Measurements from ENCODE around the gene G6PC1. TPM values are rescaled to one million over a fixed set of nuclear protein-coding genes. Genes with fewer than 3 reads are reported as not detected.

The G6PC1 gene
- total RNA-seq, 1 donor from 2014 or later = not detected

DNA sequence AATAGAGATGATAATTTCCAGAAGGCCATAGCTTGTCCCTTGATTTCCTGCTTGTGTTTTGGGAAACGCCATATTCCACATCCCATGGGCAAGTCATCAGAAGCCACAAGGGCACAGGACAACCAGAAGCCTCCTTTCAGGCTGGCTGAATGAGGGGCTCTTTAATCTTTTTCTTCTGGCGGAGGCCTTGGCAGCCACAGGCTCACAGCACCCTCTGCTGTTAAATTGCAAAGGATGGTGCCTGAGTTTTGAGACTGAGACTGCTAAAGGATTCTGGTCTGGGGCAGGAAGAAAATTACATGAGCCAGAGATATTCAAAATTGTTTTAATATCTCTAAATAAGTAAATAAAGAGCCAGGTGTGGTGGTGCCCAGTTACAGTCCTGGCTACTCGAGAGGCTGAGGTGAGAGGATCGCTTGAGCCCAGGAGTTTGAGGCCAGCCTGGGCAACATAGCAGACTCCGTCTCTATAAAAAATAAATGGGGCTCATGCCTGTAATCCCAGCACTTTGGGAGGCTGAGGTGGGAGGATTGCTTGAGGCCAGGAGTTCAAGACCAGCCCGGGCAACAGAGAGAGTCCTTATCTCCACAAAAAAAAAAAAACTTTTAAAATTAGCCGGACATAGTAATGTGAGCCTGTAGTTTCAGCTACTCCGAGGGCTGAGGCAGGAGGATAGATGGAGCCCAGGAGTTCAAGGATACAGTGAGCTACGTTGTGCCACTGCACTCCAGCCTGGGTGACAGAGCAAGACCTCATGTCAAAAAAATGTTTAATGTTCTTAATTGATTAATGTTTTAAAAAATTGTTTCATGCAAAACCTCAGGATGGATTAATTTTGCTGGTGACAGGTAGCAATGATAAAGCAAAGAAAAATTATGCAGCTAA is 37.4 kb downstream of the G6PC1 start:
- TF ChIP-seq, protein P1, sequence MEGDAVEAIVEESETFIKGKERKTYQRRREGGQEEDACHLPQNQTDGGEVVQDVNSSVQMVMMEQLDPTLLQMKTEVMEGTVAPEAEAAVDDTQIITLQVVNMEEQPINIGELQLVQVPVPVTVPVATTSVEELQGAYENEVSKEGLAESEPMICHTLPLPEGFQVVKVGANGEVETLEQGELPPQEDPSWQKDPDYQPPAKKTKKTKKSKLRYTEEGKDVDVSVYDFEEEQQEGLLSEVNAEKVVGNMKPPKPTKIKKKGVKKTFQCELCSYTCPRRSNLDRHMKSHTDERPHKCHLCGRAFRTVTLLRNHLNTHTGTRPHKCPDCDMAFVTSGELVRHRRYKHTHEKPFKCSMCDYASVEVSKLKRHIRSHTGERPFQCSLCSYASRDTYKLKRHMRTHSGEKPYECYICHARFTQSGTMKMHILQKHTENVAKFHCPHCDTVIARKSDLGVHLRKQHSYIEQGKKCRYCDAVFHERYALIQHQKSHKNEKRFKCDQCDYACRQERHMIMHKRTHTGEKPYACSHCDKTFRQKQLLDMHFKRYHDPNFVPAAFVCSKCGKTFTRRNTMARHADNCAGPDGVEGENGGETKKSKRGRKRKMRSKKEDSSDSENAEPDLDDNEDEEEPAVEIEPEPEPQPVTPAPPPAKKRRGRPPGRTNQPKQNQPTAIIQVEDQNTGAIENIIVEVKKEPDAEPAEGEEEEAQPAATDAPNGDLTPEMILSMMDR (IDR thresholded peaks at IDR 0.05) = peak; percentile 34 to 54 (median 38)
- no peak for TF ChIP-seq POLR2A (IDR thresholded peaks at IDR 0.05)
- no peak for DNase-seq (ENCODE audit: extremely low spot score in 2 of 2)
- no peak overlapping the region for H3K4me3 ChIP-seq
- H3K9me3 ChIP-seq = no peaks in the 10 kb centered on the region
- H3K4me1 ChIP-seq = no peaks in the 10 kb centered on the region
- no peaks in the 10 kb centered on the region for H3K36me3 ChIP-seq
- no peak overlapping the region for H3K27ac ChIP-seq
- H3K27me3 ChIP-seq = no peaks in the 10 kb centered on the region
- intact Hi-C loops (cut with DNase I) = loop anchor here (2.0 kb wide), 1 partner anchor 91 kb away; no protein-coding TSS in a partner anchor

DNA sequence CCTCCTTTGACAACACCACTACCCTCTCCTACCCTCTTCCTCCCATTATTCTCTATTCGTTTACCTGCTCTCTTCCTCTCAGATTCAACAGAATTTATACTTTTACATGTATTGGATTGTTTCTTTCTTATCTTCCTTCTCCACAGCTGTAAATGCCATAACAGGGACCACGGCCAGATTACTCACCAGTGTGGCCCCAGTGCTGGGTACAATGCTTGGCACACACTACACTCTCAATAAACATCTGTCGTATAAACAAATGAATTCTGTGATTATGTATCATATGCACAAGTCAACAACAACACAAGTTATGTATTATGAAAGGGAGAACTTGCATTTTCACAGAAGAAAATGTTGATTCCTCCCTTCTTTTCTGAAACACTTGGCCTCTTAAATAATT is 43.6 kb downstream of the G6PC1 start:
- no peak for DNase-seq (ENCODE audit: extremely low spot score in 2 of 2)
- Histone ChIP-seq H3K27me3 (no peaks in the 10 kb centered on the region), H3K36me3 (peaks cover 0 to 10% of the 10 kb centered on the region in 2 donors), H3K4me1 (no peaks in the 10 kb centered on the region), H3K9me3 (no peaks in the 10 kb centered on the region), H3K4me3 (no peak overlapping the region), H3K27ac (no peak overlapping the region)
- TF ChIP-seq POLR2A (IDR thresholded peaks at IDR 0.05) (no peak), POLR2AphosphoS5 (IDR thresholded peaks at IDR 0.05; ENCODE audit: insufficient read depth in 1 of 2, low read depth in 1 of 2) (no peak)
- TF ChIP-seq, protein P1 (IDR thresholded peaks at IDR 0.05) = no peak
- intact Hi-C loops (cut with DNase I) = no loop called here

DNA sequence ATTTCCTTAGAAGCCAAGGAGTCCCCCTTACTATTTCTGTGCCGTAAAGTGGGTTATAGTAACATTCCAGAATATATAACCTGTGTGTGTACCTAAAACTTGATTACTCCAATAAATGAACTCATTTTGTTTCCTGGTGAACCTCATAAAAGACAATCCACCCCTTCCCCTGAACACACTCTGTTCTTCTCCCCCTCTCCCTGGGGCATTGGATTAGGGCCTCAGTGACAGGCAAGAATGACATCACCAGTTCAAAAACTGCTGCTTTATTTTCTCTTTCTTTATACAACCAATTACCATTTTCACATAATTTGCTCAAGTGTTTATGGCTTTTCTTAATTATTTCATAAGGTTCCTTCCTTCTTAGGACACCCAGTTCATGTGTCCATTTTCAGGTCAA is 46.2 kb downstream of the G6PC1 start:
- no peak for DNase-seq (ENCODE audit: extremely low spot score in 2 of 2)
- no peak overlapping the region for H3K27ac ChIP-seq
- H3K9me3 ChIP-seq = no peaks in the 10 kb centered on the region
- H3K36me3 ChIP-seq = peaks cover 0 to 36% of the 10 kb centered on the region in 2 donors
- no peak overlapping the region for H3K4me3 ChIP-seq
- H3K27me3 ChIP-seq = no peaks in the 10 kb centered on the region
- TF ChIP-seq, protein P1 (IDR thresholded peaks at IDR 0.05) = no peak
- no peak for TF ChIP-seq POLR2A (IDR thresholded peaks at IDR 0.05)
- no peak for TF ChIP-seq POLR2AphosphoS5 (IDR thresholded peaks at IDR 0.05; ENCODE audit: insufficient read depth in 1 of 2, low read depth in 1 of 2)
- intact Hi-C loops (cut with DNase I) = no loop called here
- no peaks in the 10 kb centered on the region for H3K4me1 ChIP-seq

DNA sequence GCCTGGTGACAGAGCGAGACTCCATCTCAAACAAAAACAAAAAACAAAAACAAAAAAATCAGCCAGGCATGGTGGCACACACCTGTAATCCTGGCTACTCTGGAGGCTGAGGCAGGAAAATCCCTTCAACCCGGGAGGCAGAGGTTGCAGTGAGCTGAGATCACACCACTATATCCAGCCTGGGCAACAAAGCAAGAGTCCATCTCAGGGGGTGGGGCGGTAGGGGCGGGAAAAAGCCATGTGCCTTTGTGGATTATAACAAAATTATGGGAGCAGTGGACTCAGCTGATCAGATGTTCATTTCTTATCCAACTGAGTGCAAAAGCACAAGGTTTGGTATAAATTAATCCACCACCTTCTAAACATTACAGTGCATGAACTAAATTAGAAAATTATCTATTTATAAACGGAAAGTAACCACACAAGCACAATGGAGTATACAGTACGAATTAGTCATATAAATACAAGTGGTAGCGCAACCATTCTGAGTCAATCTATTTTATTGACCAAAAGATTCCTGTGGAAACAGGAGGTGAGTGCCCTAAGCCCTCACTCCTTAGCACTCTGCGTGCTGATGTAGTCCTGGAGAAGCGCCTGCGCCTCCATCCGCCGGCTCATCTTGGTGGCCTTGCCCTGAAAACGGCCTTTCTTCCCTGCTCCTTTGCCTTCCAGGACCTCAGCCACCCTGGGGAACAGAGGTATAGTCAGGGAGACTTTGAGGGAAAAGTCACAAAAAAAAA is 49.6 kb downstream of the G6PC1 start:
- no peak for DNase-seq (ENCODE audit: extremely low spot score in 2 of 2)
- Histone ChIP-seq H3K4me3 (no peak overlapping the region), H3K9me3 (no peaks in the 10 kb centered on the region), H3K36me3 (peaks cover 0 to 57% of the 10 kb centered on the region in 2 donors), H3K27me3 (no peaks in the 10 kb centered on the region), H3K27ac (no peak overlapping the region), H3K4me1 (no peaks in the 10 kb centered on the region)
- intact Hi-C loops (cut with DNase I) = no loop called here
- TF ChIP-seq POLR2AphosphoS5 (IDR thresholded peaks at IDR 0.05; ENCODE audit: insufficient read depth in 1 of 2, low read depth in 1 of 2) = no peak
- TF ChIP-seq POLR2A (IDR thresholded peaks at IDR 0.05) = no peak
- TF ChIP-seq, protein P1 (IDR thresholded peaks at IDR 0.05) = no peak

Small RNA genes lying within 50 kb of the gene (small RNA-seq; reads per million reads assigned to genes)
- gene RF00561 = not detected
- gene RNU6-287P = not detected

Other genes starting within 250 kb of the G6PC1 start
- gene TUBG2, start 241.5 kb upstream of the G6PC1 start, total RNA-seq = 44.7 TPM
- gene PLEKHH3, start 223.8 kb upstream of the G6PC1 start, total RNA-seq = 44.9 TPM
- 3.2 TPM for gene CCR10, start 219.0 kb upstream of the G6PC1 start, total RNA-seq
- 5.9 TPM for gene CNTNAP1, start 218.3 kb upstream of the G6PC1 start, total RNA-seq
- 73.7 TPM for gene EZH1, start 155.8 kb upstream of the G6PC1 start, total RNA-seq
- gene RAMP2, start 139.6 kb upstream of the G6PC1 start, total RNA-seq = 27.3 TPM
- 28.2 TPM for gene VPS25, start 127.3 kb upstream of the G6PC1 start, total RNA-seq
- gene WNK4, start 120.2 kb upstream of the G6PC1 start, total RNA-seq = 1.2 TPM
- 89.4 TPM for gene COA3, start 102.1 kb upstream of the G6PC1 start, total RNA-seq
- gene CNTD1, start 101.9 kb upstream of the G6PC1 start, total RNA-seq = not detected
- 111 TPM for gene BECN1, start 76.5 kb upstream of the G6PC1 start, total RNA-seq
- gene PSME3, start 67.4 kb upstream of the G6PC1 start, total RNA-seq = 70.0 TPM
- 2.2 TPM for gene AOC2, start 56.2 kb upstream of the G6PC1 start, total RNA-seq
- gene AOC3, start 49.6 kb upstream of the G6PC1 start, total RNA-seq = 31.7 TPM
- 53.5 TPM for gene AARSD1, start 63.7 kb downstream of the G6PC1 start, total RNA-seq
- 1.5 TPM for gene PTGES3L, start 79.3 kb downstream of the G6PC1 start, total RNA-seq
- 21.4 TPM for gene RUNDC1, start 79.8 kb downstream of the G6PC1 start, total RNA-seq
- gene RPL27, start 97.6 kb downstream of the G6PC1 start, total RNA-seq = 1,982 TPM
- 15.2 TPM for gene IFI35, start 106.0 kb downstream of the G6PC1 start, total RNA-seq
- 179 TPM for gene VAT1, start 121.6 kb downstream of the G6PC1 start, total RNA-seq
- gene RND2, start 124.4 kb downstream of the G6PC1 start, total RNA-seq = 1.5 TPM
- 6.6 TPM for gene BRCA1, start 224.6 kb downstream of the G6PC1 start, total RNA-seq